Ovary (tissue), 3 donors: ENCODE measurements around the gene MSI2.

Experiments used
- CTCF ChIP-seq, 3 donors: fragments of 450-650 bp in 2 of 3; fragments of 200-600 bp in 1 of 3; IDR thresholded peaks; one replicate each; pipeline versions ENCODE4 v1.5.1 to v1.8.0; 2016 to 2022; ENCODE audit warnings: antibody characterized with exemption in 3 of 3, mild to moderate bottlenecking in 1 of 3
- EP300 ChIP-seq: sonication (generic); formaldehyde crosslinking; IDR thresholded peaks from one replicate; pipeline ENCODE4 v1.6.1; 2017; ENCODE audit warnings: antibody characterized with exemption
- POLR2A ChIP-seq: fragments of 450-650 bp; IDR thresholded peaks from one replicate; pipeline ENCODE4 v1.6.1; 2017; ENCODE audit warnings: antibody characterized with exemption, mild to moderate bottlenecking, moderate library complexity
- donor health status: DM: no; HTN: no; CAD: no.

- TF ChIP-seq POLR2A (no peak), CTCF (IDR thresholded peaks at IDR 0.05) (no peak), EP300 (no peak)
Measured at GRCh38 chr17:57517632-57518456, 261.5 kb downstream of the MSI2 start.
